HUES64 (cell line): ENCODE measurements around the gene SCP2.

Experiments
- H3K27ac ChIP-seq: 2 replicates; pipeline ENCODE4 v1.7.0; 2013; ENCODE audit warnings: low read depth, low read length, inconsistent platforms
- H3K27me3 ChIP-seq: 2 replicates; pipeline ENCODE4 v1.6.1; 2013; ENCODE audit warnings: mild to moderate bottlenecking, low read length; ENCODE audit not compliant: insufficient read depth
- H3K36me3 ChIP-seq: 2 replicates; pipeline ENCODE4 v1.6.1; 2013; ENCODE audit warnings: mild to moderate bottlenecking, low read length; ENCODE audit not compliant: insufficient read depth
- H3K4me1 ChIP-seq: 2 replicates; pipeline ENCODE4 v1.6.1; 2013; ENCODE audit warnings: mild to moderate bottlenecking, low read length, moderate library complexity; ENCODE audit not compliant: insufficient read depth
- H3K4me3 ChIP-seq: 2 replicates; pipeline ENCODE4 v1.5.1; 2013; ENCODE audit warnings: mild to moderate bottlenecking, low read length, moderate library complexity
- H3K9ac ChIP-seq: 2 replicates; pipeline ENCODE4 v1.6.1; 2013; ENCODE audit warnings: mild to moderate bottlenecking, low read depth, low read length
- H3K9me3 ChIP-seq: 2 replicates; pipeline ENCODE4 v1.6.1; 2013; ENCODE audit warnings: low read depth, low read length; ENCODE audit not compliant: insufficient read depth
- WGBS: fragments of 150-250, 120-280 bp; methylation state at CpG from one replicate; pipeline ENCODE4 v1.1.7; 2013; ENCODE audit warnings: missing lambda C conversion rate; 5-methylcytosine and 5-hydroxymethylcytosine counted together

The SCP2 gene

DNA sequence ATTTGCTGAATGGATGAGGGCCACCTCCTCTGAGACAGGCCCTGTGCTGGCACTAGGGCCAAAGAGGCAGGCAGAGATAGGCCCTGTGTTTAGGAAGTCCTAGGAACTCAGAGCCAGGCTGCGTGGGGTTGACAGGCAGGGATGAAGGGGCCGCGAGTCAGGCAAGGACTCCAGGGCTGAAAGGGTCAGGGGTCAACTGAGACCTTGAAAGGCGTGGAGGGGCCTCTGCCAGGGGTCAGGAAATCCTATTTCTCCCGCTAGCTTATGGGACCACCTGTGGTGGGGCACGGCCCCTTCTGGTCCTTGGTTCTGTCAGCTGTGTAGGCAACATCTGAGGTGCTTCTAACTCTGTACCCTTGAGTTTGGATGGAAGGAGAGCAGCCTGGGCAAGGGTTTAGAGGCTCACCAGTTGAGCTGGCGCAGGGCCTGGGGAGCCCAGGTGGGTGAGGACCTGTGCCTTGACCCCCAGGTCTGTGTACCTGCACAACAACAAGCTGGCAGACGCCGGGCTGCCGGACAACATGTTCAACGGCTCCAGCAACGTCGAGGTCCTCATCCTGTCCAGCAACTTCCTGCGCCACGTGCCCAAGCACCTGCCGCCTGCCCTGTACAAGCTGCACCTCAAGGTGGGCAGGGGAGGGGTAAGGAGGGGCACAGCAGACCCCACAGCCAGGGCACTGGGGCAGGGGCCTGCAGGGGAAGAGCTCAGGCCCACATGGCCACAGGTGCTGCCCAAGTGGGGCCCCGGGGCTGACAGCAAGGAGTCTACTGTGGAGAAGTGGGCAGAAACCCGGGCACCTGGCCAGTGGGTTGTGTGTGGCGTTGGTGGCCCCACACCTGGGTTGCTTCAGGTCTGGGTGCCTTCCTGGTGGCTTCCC is 149.9 kb downstream of the SCP2 start:
- 92% methylated on average over 19 of the region's 19 CpGs for WGBS
- no peak overlapping the region for H3K9ac ChIP-seq
- no peak overlapping the region for H3K27ac ChIP-seq
- H3K36me3 ChIP-seq, result no peaks in the 10 kb centered on the region
- H3K4me1 ChIP-seq, result 0 out of 2 replicates have a peak, but pooled peaks cover 3% of the 10 kb centered on the region
- H3K27me3 ChIP-seq, result no peaks in the 10 kb centered on the region
- no peaks in the 10 kb centered on the region for H3K9me3 ChIP-seq
- H3K4me3 ChIP-seq, result no peak overlapping the region

DNA sequence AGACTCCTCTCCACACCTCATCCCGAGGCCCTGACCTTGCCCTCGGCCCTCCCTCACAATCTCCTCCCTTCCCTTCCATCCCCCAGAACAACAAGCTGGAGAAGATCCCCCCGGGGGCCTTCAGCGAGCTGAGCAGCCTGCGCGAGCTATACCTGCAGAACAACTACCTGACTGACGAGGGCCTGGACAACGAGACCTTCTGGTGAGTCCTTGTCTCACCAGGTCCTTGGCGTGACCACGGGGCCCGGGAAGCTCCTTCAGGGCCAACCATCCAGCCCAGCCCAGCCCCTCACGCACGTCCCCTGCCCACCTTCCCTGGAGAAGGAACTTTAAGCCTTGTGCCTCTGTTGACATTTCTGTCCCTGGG is 150.5 kb downstream of the SCP2 start:
- Histone ChIP-seq H3K27me3 (no peaks in the 10 kb centered on the region), H3K36me3 (no peaks in the 10 kb centered on the region), H3K4me3 (no peak overlapping the region), H3K4me1 (peaks cover 9% of the 10 kb centered on the region), H3K9ac (no peak overlapping the region), H3K9me3 (no peaks in the 10 kb centered on the region), H3K27ac (no peak overlapping the region)
- 95% methylated on average over 13 of the region's 13 CpGs for WGBS

DNA sequence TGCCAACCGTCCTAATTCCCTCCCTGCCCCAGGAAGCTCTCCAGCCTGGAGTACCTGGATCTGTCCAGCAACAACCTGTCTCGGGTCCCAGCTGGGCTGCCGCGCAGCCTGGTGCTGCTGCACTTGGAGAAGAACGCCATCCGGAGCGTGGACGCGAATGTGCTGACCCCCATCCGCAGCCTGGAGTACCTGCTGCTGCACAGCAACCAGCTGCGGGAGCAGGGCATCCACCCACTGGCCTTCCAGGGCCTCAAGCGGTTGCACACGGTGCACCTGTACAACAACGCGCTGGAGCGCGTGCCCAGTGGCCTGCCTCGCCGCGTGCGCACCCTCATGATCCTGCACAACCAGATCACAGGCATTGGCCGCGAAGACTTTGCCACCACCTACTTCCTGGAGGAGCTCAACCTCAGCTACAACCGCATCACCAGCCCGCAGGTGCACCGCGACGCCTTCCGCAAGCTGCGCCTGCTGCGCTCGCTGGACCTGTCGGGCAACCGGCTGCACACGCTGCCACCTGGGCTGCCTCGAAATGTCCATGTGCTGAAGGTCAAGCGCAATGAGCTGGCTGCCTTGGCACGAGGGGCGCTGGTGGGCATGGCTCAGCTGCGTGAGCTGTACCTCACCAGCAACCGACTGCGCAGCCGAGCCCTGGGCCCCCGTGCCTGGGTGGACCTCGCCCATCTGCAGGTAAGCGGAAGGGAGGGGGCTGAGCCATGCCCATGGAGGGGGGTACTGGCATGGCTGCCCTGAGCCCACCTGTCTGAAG is 151.4 kb downstream of the SCP2 start:
- H3K4me1 ChIP-seq, result peaks cover 10% of the 10 kb centered on the region

DNA sequence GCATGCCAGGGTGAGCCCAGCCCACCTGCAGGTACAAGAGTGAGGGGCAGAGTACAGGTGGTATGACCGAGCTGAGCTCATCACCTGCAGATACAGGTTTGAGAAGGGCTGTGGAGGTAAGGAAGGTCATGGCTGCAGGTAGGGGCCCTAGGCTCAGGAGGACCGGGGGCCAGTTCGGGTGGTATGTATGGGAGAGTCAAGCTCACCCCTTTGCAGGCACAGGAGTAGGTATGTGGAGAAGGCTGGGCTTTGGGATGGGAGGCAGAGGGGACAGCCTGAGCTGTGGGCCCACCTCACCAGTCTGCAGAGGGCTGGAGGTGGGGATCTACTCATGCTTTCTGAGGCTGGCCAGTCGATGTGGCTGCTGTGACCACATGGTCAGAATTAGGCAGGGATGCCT is 152.2 kb downstream of the SCP2 start:
- WGBS, result 86% methylated on average over 4 of the region's 4 CpGs
- Histone ChIP-seq H3K27me3 (no peaks in the 10 kb centered on the region), H3K9ac (no peak overlapping the region), H3K4me3 (no peak overlapping the region), H3K27ac (no peak overlapping the region), H3K36me3 (no peaks in the 10 kb centered on the region), H3K9me3 (no peaks in the 10 kb centered on the region), H3K4me1 (peaks cover 10% of the 10 kb centered on the region)

More for the DNA sequence above, 151.4 kb downstream of the SCP2 start:
- Histone ChIP-seq H3K36me3 (no peaks in the 10 kb centered on the region), H3K27ac (no peak overlapping the region), H3K27me3 (no peaks in the 10 kb centered on the region), H3K9ac (no peak overlapping the region), H3K9me3 (no peaks in the 10 kb centered on the region), H3K4me3 (no peak overlapping the region)
- WGBS, result 94% methylated on average over 46 of the region's 46 CpGs

DNA sequence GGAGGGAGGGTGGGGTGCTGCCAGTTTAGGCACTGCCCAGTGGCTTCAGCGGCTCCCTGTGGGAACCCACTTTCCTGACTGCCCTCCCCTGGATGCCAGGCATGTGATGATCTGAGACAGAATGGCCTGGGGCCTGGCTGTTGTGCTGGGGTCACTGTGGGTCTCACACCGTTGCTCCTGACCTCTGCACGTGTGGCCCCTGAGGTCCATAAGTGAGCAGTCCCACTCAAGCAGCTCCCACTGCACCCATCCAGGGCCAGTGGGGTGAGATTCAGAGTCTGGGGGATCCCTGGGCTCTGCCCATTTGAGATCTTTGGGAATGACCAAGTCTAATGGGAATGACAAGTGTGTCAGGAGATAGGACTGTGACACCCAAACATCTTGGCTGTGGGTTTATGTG is 153.0 kb downstream of the SCP2 start:
- Histone ChIP-seq H3K27me3 (no peaks in the 10 kb centered on the region), H3K36me3 (no peaks in the 10 kb centered on the region), H3K4me1 (peaks cover 10% of the 10 kb centered on the region), H3K9me3 (no peaks in the 10 kb centered on the region), H3K27ac (no peak overlapping the region), H3K4me3 (no peak overlapping the region), H3K9ac (no peak overlapping the region)
- 60% methylated on average over 3 of the region's 3 CpGs for WGBS

DNA sequence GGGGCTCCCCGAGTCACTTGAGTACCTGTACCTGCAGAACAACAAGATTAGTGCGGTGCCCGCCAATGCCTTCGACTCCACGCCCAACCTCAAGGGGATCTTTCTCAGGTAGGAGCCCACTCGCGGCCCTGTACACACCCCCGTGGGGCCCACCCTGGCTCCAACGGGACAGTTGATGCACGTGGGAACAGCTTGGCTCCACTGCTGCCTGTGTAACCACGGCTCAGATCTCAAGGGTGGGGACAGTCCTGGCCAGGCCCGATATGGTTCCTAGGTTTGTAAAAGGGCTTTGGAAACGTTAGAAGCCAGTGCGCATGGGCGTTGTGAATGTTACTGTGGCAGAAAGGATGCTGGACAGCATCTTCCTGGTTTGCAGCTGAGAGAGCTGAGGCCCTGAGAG is 153.7 kb downstream of the SCP2 start:
- no peaks in the 10 kb centered on the region for H3K9me3 ChIP-seq
- 91% methylated on average over 15 of the region's 15 CpGs for WGBS
- no peak overlapping the region for H3K4me3 ChIP-seq
- no peaks in the 10 kb centered on the region for H3K36me3 ChIP-seq
- peaks cover 10% of the 10 kb centered on the region for H3K4me1 ChIP-seq
- no peaks in the 10 kb centered on the region for H3K27me3 ChIP-seq
- no peak overlapping the region for H3K9ac ChIP-seq
- no peak overlapping the region for H3K27ac ChIP-seq

DNA sequence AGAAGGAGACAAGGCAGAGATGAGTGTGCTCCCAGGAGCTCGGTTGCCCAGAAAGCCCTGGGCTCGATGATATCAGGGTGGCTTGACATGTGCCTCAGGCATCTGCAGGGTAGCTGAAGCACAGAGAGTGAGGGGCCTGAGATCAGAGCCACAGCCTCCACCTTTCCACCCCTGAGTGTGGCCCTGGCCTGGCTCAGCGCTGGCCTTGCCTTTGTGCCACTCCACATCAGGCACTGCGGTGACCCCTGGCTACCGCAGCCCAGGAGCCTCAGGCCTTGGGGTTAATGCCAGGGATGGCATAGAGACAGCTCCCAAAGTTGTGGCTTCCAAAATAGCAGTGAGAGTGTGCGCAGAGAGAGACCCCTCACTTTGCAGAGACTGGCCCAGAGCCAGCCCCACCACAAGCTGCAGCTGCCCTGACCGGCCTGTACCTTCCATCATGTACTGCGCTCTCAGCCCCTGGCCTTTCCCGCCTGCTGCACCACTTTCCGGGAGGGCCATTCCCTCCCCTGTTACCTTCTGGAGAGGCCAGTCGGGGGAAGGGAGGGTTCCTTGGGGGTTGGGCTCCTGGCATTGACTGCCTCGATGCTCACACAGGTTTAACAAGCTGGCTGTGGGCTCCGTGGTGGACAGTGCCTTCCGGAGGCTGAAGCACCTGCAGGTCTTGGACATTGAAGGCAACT is 154.4 kb downstream of the SCP2 start:
- no peak overlapping the region for H3K27ac ChIP-seq
- H3K27me3 ChIP-seq, result no peaks in the 10 kb centered on the region
- H3K36me3 ChIP-seq, result no peaks in the 10 kb centered on the region
- H3K4me1 ChIP-seq, result peaks cover 10% of the 10 kb centered on the region
- no peaks in the 10 kb centered on the region for H3K9me3 ChIP-seq
- H3K9ac ChIP-seq, result no peak overlapping the region
- 83% methylated on average over 14 of the region's 14 CpGs for WGBS
- no peak overlapping the region for H3K4me3 ChIP-seq

DNA sequence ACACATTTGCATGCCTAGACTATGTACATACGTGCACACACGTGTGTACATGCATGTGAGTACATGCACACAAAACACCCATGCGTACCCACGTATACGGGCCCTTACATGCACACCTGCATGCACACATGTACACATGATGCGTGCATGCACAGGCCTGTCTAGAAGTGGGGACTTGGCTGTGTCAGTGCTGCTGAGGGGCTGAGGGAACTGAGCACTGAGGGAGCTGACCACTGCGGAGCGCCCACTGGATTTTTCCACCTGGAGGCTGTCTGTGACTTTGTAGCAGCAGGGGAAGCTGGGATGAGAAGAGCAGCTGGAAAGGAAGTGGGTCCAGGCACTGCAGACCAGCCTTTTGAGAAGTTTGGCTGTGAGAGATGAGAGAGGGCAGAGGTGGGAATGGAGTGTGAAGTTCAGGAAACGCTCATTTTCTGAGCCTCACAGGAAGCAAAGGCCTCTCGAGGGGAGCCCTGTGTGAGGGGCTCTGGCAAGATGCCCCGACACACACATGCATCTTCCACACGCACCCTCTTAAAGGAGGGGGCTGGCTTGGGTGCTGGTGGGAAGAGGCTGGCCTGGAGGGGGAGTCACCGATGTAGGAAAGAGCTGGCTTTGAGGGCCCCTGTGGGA is 155.9 kb downstream of the SCP2 start:
- Histone ChIP-seq H3K9me3 (no peaks in the 10 kb centered on the region), H3K4me3 (no peak overlapping the region), H3K27me3 (no peaks in the 10 kb centered on the region), H3K36me3 (no peaks in the 10 kb centered on the region), H3K27ac (no peak overlapping the region), H3K4me1 (peaks cover 10% of the 10 kb centered on the region), H3K9ac (no peak overlapping the region)
- WGBS, result 90% methylated on average over 13 of the region's 13 CpGs

DNA sequence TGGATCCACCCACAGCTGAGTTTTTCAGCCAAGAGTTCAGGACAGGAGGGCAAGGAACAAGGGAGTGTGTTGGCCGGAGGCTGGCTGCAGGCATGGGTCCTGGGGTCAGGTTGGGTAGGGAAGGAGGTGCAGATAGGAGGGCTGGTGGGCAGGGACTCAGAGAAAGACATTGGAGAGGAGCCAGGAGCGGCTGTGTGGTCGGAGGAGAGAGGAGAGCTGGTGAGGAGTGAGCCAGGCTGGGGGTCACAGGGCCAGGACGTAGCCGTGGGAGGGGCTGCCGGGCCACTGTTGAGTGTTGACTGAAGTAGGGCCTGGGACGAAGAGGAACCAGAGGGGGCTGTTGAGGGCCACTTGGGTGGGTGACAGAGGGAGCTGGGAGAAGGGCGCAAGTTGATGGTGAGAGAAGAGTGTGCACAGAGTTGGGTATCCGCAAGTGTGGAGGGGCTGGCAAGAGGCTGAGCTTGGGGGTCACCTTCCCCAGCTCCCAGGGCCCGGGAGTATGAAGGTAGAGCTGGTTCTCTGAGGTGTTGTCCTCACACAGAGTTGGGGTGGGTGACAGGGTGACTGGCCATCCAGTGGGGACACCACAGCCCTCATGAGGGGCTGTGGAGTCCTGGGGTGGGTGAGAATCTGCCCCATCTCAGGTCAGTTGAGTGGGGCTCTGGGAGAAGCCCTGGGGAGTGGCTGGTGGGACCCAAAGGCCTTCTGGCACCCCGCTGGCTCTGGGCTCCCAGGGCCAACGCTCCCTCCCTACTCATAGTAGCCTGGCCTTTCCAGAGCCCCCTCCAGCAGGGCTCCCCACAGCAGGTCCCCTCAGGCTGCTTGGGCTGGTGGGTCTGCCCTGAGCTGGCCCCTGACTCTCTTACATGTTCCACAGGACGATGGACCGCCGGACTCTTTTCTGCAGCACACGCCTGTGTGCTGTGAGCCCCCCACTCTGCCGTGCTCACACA is 156.8 kb downstream of the SCP2 start:
- Histone ChIP-seq H3K27ac (no peak overlapping the region), H3K4me1 (peaks cover 10% of the 10 kb centered on the region), H3K36me3 (no peaks in the 10 kb centered on the region), H3K9me3 (no peaks in the 10 kb centered on the region), H3K27me3 (no peaks in the 10 kb centered on the region), H3K9ac (no peak overlapping the region), H3K4me3 (no peak overlapping the region)
- WGBS, result 84% methylated on average over 17 of the region's 17 CpGs

DNA sequence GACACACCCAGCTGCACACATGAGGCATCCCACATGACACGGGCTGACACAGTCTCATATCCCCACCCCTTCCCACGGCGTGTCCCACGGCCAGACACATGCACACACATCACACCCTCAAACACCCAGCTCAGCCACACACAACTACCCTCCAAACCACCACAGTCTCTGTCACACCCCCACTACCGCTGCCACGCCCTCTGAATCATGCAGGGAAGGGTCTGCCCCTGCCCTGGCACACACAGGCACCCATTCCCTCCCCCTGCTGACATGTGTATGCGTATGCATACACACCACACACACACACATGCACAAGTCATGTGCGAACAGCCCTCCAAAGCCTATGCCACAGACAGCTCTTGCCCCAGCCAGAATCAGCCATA is 157.5 kb downstream of the SCP2 start:
- Histone ChIP-seq H3K4me1 (peaks cover 10% of the 10 kb centered on the region), H3K36me3 (no peaks in the 10 kb centered on the region)

More for the DNA sequence above, 157.5 kb downstream of the SCP2 start:
- Histone ChIP-seq H3K4me3 (no peak overlapping the region), H3K27me3 (no peaks in the 10 kb centered on the region), H3K9me3 (no peaks in the 10 kb centered on the region), H3K27ac (no peak overlapping the region), H3K9ac (no peak overlapping the region)
- WGBS, result 93% methylated on average over 8 of the region's 8 CpGs
